PC-9 (cell line): ENCODE measurements around the gene STAP1.

Experiments used
- CTCF ChIP-seq: fragments of 200-600 bp; sonication (generic); conservative IDR thresholded peaks from 2 replicates; pipeline ENCODE4 v1.6.1; 2017; ENCODE audit warnings: mixed run types, antibody characterized with exemption, mild to moderate bottlenecking, moderate library complexity
- EZH2 ChIP-seq: fragments of 200-600 bp; sonication (generic); IDR thresholded peaks from 2 replicates; pipeline ENCODE4 v1.8.0; 2017; ENCODE audit warnings: antibody characterized with exemption, low read depth

- no peak for TF ChIP-seq CTCF
- TF ChIP-seq EZH2: no peak
Measured at GRCh38 chr4:67581208-67581857, 22.8 kb downstream of the STAP1 start.
